Caco-2 (cell line): ENCODE data around the gene UQCRHL. TPM values are rescaled to one million over a fixed set of nuclear protein-coding genes. Genes with fewer than 3 reads are reported as not detected.

Experiments
- BruUV-seq: library from RNA; stranded (reverse); fragments of 400-500 nt; replicated peaks from 2 replicates; lab custom pipeline; 2021; lab: Mats Ljungman, UMichigan
- CTCF ChIA-PET: fragments of 300-600 bp; sonication (Branson Sonifier 250); formaldehyde crosslinking; loops from one replicate; lab custom pipeline; 2022; ENCODE audit warnings: antibody characterized with exemption; lab: Charles Lee
- POLR2A ChIA-PET: fragments of 300-600 bp; sonication (Branson Sonifier 250); formaldehyde crosslinking; loops from one replicate; lab custom pipeline; 2022; ENCODE audit warnings: antibody characterized with exemption; lab: Charles Lee
- DNase-seq, 2 experiments: peaks; one replicate each; pipeline versions ENCODE4 v3.0.0 to v3.0.0-alpha.2; 2020 to 2022
- H3K27me3 ChIP-seq: replicated peaks from 2 replicates; pipeline ENCODE4 v1.6.0; 2011; ENCODE audit warnings: low read length; ENCODE audit not compliant: control insufficient read depth, insufficient read depth
- H3K36me3 ChIP-seq: 2 replicates; pipeline ENCODE4 v1.5.1; 2011; ENCODE audit warnings: low read length; ENCODE audit not compliant: control insufficient read depth, insufficient read depth
- H3K4me1 ChIP-seq: fragments of 250-450 bp; sonication (Bioruptor Pico); 2 replicates; pipeline ENCODE4 v1.5.1; 2020; ENCODE audit warnings: mild to moderate bottlenecking
- H3K4me3 ChIP-seq: 2 replicates; pipeline ENCODE4 v1.5.1; 2011; ENCODE audit warnings: low read depth, mild to moderate bottlenecking, control low read depth, low read length
- H3K9me3 ChIP-seq: fragments of 250-450 bp; sonication (Bioruptor Pico); 2 replicates; pipeline ENCODE4 v1.5.1; 2020; ENCODE audit warnings: mild to moderate bottlenecking, moderate library complexity
- H3K27ac Mint-ChIP-seq: one replicate; pipeline ENCODE4 v1.8.0; 2022; ENCODE audit warnings: mixed read lengths; ENCODE audit not compliant: unreplicated experiment
- H3K27me3 Mint-ChIP-seq: one replicate; pipeline ENCODE4 v1.8.0; 2022; ENCODE audit warnings: mixed read lengths; ENCODE audit not compliant: insufficient read depth, unreplicated experiment
- H3K36me3 Mint-ChIP-seq: one replicate; pipeline ENCODE4 v1.8.0; 2022; ENCODE audit warnings: mild to moderate bottlenecking, mixed read lengths; ENCODE audit not compliant: insufficient read depth, unreplicated experiment
- H3K4me1 Mint-ChIP-seq: one replicate; pipeline ENCODE4 v1.8.0; 2022; ENCODE audit warnings: low read depth, mixed read lengths; ENCODE audit not compliant: unreplicated experiment
- H3K4me3 Mint-ChIP-seq: one replicate; pipeline ENCODE4 v1.8.0; 2022; ENCODE audit warnings: mild to moderate bottlenecking, moderate library complexity, mixed read lengths; ENCODE audit not compliant: unreplicated experiment
- H3K9me3 Mint-ChIP-seq: one replicate; pipeline ENCODE4 v1.8.0; 2022; ENCODE audit warnings: mixed read lengths; ENCODE audit not compliant: unreplicated experiment
- intact Hi-C: fragments of 100-400 bp; cut with micrococcal nuclease; formaldehyde crosslinking; loops from one replicate; pipeline ENCODE4 v1.10.0; 2022; ENCODE audit not compliant: unreplicated experiment
- total RNA-seq: library from RNA; stranded (reverse); gene quantifications from 2 replicates; pipeline ENCODE4 v1.2.3, GENCODE V29; 2022
- TF ChIP-seq, protein P1 (sequence below), 2 experiments: fragments of 200-600 bp in 1 of 2; IDR thresholded peaks; 1 replicate in 1 of 2; 2 replicates in 1 of 2; pipeline versions ENCODE4 v1.5.1 to v1.8.0; 2011 to 2022; ENCODE audit warnings: antibody characterized with exemption in 1 of 2, control low read depth in 1 of 2, inconsistent platforms in 1 of 2, low read depth in 1 of 2, low read length in 1 of 2, mild to moderate bottlenecking in 1 of 2, moderate library complexity in 1 of 2; ENCODE audit not compliant: insufficient read depth in 1 of 2, severe bottlenecking in 1 of 2, unreplicated experiment in 1 of 2

The UQCRHL gene
- total RNA-seq, 1 experiment from 2014 or later, result 1.8 TPM

DNA sequence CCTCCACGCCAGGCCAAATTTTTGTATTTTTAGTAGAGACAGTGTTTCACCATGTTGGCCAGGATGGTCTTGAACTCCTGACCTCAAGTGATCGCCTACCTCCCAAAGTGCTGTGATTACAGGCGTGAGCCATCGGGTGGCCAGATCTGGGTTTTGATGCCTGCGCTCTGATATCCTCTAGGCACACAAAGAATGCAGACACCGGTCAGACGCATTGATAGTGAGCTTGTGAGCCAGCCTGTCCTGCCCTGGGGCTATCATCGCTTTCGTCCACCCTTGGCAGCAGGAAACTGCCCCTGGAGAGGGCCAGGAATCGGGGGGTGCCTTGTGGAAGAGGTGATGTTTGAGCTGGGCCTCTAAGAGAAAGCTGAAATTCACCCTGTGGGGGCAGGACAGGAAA lies 44.9 kb downstream of the UQCRHL start:
- peaks cover 34% of the 10 kb centered on the region for H3K4me1 ChIP-seq
- TF ChIP-seq, protein P1, sequence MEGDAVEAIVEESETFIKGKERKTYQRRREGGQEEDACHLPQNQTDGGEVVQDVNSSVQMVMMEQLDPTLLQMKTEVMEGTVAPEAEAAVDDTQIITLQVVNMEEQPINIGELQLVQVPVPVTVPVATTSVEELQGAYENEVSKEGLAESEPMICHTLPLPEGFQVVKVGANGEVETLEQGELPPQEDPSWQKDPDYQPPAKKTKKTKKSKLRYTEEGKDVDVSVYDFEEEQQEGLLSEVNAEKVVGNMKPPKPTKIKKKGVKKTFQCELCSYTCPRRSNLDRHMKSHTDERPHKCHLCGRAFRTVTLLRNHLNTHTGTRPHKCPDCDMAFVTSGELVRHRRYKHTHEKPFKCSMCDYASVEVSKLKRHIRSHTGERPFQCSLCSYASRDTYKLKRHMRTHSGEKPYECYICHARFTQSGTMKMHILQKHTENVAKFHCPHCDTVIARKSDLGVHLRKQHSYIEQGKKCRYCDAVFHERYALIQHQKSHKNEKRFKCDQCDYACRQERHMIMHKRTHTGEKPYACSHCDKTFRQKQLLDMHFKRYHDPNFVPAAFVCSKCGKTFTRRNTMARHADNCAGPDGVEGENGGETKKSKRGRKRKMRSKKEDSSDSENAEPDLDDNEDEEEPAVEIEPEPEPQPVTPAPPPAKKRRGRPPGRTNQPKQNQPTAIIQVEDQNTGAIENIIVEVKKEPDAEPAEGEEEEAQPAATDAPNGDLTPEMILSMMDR (IDR thresholded peaks at IDR 0.05; ENCODE audit: insufficient read depth in 1 of 2, low read depth in 1 of 2, low read length in 1 of 2, severe bottlenecking in 1 of 2, unreplicated experiment in 1 of 2), result no peak
- no peak overlapping the region for H3K4me3 Mint-ChIP-seq
- intact Hi-C loops, result no loop called here
- no TSS peak for BruUV-seq
- no peaks in the 10 kb centered on the region for H3K27me3 ChIP-seq
- peak overlapping the region; percentile 76 for H3K27ac Mint-ChIP-seq
- no peak overlapping the region for H3K4me3 ChIP-seq
- H3K4me1 Mint-ChIP-seq, result peaks cover 35% of the 10 kb centered on the region
- ChIA-PET CTCF (interaction anchor here (0.6 kb wide), 1 partner anchor 20 kb away, joined by 5 read pairs; no protein-coding TSS in a partner anchor), POLR2A (no interaction called here)
- H3K9me3 Mint-ChIP-seq, result no peaks in the 10 kb centered on the region
- no peaks in the 10 kb centered on the region for H3K27me3 Mint-ChIP-seq
- peaks cover 12% of the 10 kb centered on the region for H3K36me3 Mint-ChIP-seq
- no peaks in the 10 kb centered on the region for H3K9me3 ChIP-seq
- H3K36me3 ChIP-seq, result no peaks in the 10 kb centered on the region
- peak; percentile 57 to 65 for DNase-seq

DNA sequence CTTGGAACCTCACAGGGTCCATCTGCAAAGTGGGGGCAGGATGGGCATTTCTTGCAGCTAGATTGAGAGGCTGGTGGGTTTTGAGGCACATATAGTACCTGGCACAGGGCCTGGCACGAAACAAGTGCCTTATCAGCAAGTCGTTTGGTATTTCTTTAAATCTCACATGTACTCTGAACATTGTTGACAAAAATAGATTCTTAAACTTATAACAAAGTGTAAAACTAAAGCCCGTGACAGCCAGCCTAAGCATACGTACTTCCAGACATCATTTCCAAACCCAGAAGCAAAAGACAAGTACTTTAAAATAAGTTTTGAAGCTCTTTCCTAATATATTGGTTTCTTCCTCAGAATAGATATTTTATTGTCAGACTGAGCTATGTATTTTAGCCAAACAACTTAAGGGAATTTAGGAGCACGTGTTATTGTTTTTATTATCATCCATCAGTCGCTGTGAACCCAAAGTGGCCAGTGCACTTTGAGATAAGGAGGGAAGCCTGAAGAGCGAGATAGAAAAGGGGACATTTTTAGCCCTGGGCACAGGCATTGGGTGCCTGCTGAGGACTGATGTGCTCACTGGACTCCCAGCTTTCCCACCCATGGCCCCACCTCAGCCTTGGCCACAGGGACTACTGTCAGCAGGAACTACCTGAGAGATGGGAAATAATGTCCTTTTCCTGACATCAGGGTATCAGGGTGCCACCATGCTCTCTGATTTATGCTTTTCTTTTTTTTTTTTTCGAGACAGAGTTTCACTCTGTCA lies 45.9 kb downstream of the UQCRHL start:
- intact Hi-C loops, result no loop called here
- Histone ChIP-seq H3K27me3 (no peaks in the 10 kb centered on the region), H3K4me1 (peaks cover 36% of the 10 kb centered on the region), H3K9me3 (no peaks in the 10 kb centered on the region), H3K4me3 (no peak overlapping the region), H3K36me3 (no peaks in the 10 kb centered on the region)
- peaks cover 12% of the 10 kb centered on the region for H3K36me3 Mint-ChIP-seq
- H3K9me3 Mint-ChIP-seq, result no peaks in the 10 kb centered on the region
- H3K27me3 Mint-ChIP-seq, result no peaks in the 10 kb centered on the region
- BruUV-seq, result no TSS peak
- H3K4me1 Mint-ChIP-seq, result peaks cover 35% of the 10 kb centered on the region
- TF ChIP-seq, protein P1 (IDR thresholded peaks at IDR 0.05; ENCODE audit: insufficient read depth in 1 of 2, low read depth in 1 of 2, low read length in 1 of 2, severe bottlenecking in 1 of 2, unreplicated experiment in 1 of 2), result no peak
- no peak overlapping the region for H3K4me3 Mint-ChIP-seq
- POLR2A ChIA-PET, result no interaction called here
- DNase-seq, result no peak
- CTCF ChIA-PET, result no interaction called here
- no peak overlapping the region for H3K27ac Mint-ChIP-seq

DNA sequence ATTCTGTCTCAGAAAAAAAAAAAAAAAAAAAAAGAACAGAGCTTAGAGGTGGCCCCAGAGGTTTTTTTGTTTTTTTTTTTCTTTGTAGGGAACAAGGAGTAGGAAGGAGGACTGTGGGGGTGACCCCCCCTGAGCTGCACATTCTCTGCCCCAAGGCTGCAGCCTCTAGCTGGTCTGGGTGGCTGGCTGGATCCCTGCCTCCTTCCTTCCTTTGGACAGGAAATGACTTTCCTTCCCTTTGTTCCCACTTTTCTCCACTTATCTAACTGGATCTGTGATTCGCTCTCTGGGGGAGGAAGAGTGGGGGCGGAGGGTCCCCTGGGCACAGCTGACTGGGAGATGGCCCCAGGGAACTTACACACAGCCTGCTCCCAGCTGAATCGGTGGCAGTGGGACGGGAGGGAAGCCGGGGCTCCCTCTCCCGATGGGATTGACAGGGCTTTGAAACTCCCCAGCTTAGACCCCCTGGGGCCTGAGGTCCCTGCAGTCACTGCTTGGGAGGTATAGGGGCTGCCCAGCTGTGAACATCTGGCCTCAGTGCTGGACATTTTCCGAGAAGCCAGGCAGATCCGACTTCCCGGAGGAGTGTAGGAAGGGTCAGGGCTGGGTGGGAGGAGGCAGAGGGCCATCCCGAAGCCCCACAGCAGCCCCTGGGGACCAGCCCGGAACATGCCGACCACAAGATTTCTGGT lies 46.8 kb downstream of the UQCRHL start:
- Histone ChIP-seq H3K27me3 (no peaks in the 10 kb centered on the region), H3K4me3 (no peak overlapping the region), H3K4me1 (peaks cover 36% of the 10 kb centered on the region), H3K9me3 (no peaks in the 10 kb centered on the region), H3K36me3 (no peaks in the 10 kb centered on the region)
- H3K27ac Mint-ChIP-seq, result peak overlapping the region; percentile 35
- H3K4me3 Mint-ChIP-seq, result no peak overlapping the region
- TF ChIP-seq, protein P1 (IDR thresholded peaks at IDR 0.05; ENCODE audit: insufficient read depth in 1 of 2, low read depth in 1 of 2, low read length in 1 of 2, severe bottlenecking in 1 of 2, unreplicated experiment in 1 of 2), result no peak
- CTCF ChIA-PET, result interaction anchor here (0.7 kb wide), 1 partner anchor 15 kb away, joined by 3 read pairs; no protein-coding TSS in a partner anchor
- BruUV-seq, result no TSS peak
- peaks cover 12% of the 10 kb centered on the region for H3K36me3 Mint-ChIP-seq
- intact Hi-C loops, result no loop called here
- no peak for DNase-seq
- POLR2A ChIA-PET, result interaction anchor here (0.6 kb wide), 1 partner anchor 88 kb away, joined by 5 read pairs; no protein-coding TSS in a partner anchor
- H3K4me1 Mint-ChIP-seq, result peaks cover 35% of the 10 kb centered on the region
- H3K9me3 Mint-ChIP-seq, result no peaks in the 10 kb centered on the region
- H3K27me3 Mint-ChIP-seq, result no peaks in the 10 kb centered on the region
